ENCODE data around the gene SLC46A1.
A peak's percentile ranks its signal among the peaks of the same experiment; 100 is the strongest.

Gene SLC46A1

GRCh38 chr17:28425206-28425605, 19.2 kb upstream of the SLC46A1 start:
- no peak for TF ChIP-seq ZFP3 (CRISPR knock-in tag; IDR thresholded peaks at IDR 0.05)
- TF ChIP-seq, protein P1, sequence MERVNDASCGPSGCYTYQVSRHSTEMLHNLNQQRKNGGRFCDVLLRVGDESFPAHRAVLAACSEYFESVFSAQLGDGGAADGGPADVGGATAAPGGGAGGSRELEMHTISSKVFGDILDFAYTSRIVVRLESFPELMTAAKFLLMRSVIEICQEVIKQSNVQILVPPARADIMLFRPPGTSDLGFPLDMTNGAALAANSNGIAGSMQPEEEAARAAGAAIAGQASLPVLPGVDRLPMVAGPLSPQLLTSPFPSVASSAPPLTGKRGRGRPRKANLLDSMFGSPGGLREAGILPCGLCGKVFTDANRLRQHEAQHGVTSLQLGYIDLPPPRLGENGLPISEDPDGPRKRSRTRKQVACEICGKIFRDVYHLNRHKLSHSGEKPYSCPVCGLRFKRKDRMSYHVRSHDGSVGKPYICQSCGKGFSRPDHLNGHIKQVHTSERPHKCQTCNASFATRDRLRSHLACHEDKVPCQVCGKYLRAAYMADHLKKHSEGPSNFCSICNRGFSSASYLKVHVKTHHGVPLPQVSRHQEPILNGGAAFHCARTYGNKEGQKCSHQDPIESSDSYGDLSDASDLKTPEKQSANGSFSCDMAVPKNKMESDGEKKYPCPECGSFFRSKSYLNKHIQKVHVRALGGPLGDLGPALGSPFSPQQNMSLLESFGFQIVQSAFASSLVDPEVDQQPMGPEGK (CRISPR knock-in tag; IDR thresholded peaks at IDR 0.05; ENCODE audit: borderline replicate concordance), result no peak
- no peak for TF ChIP-seq ZNF565 (CRISPR knock-in tag; conservative IDR thresholded peaks at IDR 0.05; ENCODE audit: low read depth)
- TF ChIP-seq ZNF70 (CRISPR knock-in tag; IDR thresholded peaks at IDR 0.05), result no peak
- no peak for ATAC-seq

- ATAC-seq, result no peak
Observed at GRCh38 chr17:28421787-28422305, 15.8 kb upstream of the SLC46A1 start.

DNA sequence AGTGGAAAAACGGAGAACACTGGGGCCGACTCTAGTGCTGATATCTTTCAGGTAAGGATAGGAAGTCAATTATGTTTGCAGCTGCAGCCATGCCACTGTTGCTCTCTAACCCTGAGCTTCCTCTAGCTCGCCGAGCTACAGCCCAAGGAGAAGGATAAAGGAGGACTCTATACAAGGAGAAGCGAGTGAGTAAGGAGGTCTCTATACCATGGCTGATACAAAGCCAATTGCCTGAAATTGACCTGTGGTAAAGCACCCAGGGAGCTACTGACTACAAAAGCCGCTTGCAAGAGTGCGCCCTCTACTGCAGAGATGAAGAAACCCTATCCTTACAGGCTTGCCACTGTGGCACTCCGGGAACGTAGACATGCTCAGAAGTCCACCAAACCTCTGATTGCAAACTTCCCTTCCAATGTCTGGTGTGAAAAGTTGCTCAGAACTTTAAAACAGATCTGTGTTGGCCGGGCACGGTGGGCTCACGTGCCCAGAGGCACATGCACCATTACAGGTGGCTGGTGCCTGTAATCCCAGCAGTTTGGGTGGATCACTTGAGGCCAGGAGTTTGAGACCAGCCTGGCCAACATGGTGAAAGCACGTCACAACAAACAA, 10.8 kb upstream of the SLC46A1 start:
- peak; percentile 97 for ATAC-seq
- no peak for TF ChIP-seq TOX (CRISPR knock-in tag; IDR thresholded peaks at IDR 0.05; ENCODE audit: borderline replicate concordance)
- TF ChIP-seq ZNF565 (CRISPR knock-in tag; conservative IDR thresholded peaks at IDR 0.05; ENCODE audit: low read depth), result no peak
- no peak for TF ChIP-seq TSHZ2 (CRISPR knock-in tag; IDR thresholded peaks at IDR 0.05)
- TF ChIP-seq ISL1 (CRISPR knock-in tag; IDR thresholded peaks at IDR 0.05), result no peak
- TF ChIP-seq ESRRG (CRISPR knock-in tag; IDR thresholded peaks at IDR 0.05), result no peak
- no peak for TF ChIP-seq CSDC2 (CRISPR knock-in tag; IDR thresholded peaks at IDR 0.05)
- TF ChIP-seq ZNF70 (CRISPR knock-in tag; IDR thresholded peaks at IDR 0.05), result no peak
- no peak for TF ChIP-seq ZC3H10 (CRISPR knock-in tag; IDR thresholded peaks at IDR 0.05)
- no peak for TF ChIP-seq ARNTL (CRISPR knock-in tag; IDR thresholded peaks at IDR 0.05; ENCODE audit: borderline replicate concordance, low read depth)
- TF ChIP-seq RARB (CRISPR knock-in tag; IDR thresholded peaks at IDR 0.05), result no peak
- no peak for TF ChIP-seq ZNF8 (CRISPR knock-in tag; IDR thresholded peaks at IDR 0.05)
- no peak for TF ChIP-seq ZFP30 (CRISPR knock-in tag; IDR thresholded peaks at IDR 0.05)
- TF ChIP-seq, protein P2, sequence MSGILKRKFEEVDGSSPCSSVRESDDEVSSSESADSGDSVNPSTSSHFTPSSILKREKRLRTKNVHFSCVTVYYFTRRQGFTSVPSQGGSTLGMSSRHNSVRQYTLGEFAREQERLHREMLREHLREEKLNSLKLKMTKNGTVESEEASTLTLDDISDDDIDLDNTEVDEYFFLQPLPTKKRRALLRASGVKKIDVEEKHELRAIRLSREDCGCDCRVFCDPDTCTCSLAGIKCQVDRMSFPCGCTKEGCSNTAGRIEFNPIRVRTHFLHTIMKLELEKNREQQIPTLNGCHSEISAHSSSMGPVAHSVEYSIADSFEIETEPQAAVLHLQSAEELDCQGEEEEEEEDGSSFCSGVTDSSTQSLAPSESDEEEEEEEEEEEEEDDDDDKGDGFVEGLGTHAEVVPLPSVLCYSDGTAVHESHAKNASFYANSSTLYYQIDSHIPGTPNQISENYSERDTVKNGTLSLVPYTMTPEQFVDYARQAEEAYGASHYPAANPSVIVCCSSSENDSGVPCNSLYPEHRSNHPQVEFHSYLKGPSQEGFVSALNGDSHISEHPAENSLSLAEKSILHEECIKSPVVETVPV (CRISPR knock-in tag; IDR thresholded peaks at IDR 0.05), result no peak
- no peak for TF ChIP-seq PPARA (CRISPR knock-in tag; IDR thresholded peaks at IDR 0.05; ENCODE audit: borderline replicate concordance)
- TF ChIP-seq, protein P3, sequence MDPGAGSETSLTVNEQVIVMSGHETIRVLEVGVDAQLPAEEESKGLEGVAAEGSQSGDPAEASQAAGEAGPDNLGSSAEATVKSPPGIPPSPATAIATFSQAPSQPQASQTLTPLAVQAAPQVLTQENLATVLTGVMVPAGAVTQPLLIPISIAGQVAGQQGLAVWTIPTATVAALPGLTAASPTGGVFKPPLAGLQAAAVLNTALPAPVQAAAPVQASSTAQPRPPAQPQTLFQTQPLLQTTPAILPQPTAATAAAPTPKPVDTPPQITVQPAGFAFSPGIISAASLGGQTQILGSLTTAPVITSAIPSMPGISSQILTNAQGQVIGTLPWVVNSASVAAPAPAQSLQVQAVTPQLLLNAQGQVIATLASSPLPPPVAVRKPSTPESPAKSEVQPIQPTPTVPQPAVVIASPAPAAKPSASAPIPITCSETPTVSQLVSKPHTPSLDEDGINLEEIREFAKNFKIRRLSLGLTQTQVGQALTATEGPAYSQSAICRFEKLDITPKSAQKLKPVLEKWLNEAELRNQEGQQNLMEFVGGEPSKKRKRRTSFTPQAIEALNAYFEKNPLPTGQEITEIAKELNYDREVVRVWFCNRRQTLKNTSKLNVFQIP (CRISPR knock-in tag; IDR thresholded peaks at IDR 0.05; ENCODE audit: borderline replicate concordance, low read depth), result no peak
- TF ChIP-seq SNAI2 (CRISPR knock-in tag; IDR thresholded peaks at IDR 0.05), result no peak

More at GRCh38 chr17:28421787-28422305, 15.8 kb upstream of the SLC46A1 start:
- no peak for TF ChIP-seq CSDC2 (CRISPR knock-in tag; IDR thresholded peaks at IDR 0.05)
- TF ChIP-seq OSR1 (CRISPR knock-in tag; IDR thresholded peaks at IDR 0.05), result no peak
- TF ChIP-seq GLIS3 (CRISPR knock-in tag; IDR thresholded peaks at IDR 0.05), result no peak
- no peak for TF ChIP-seq SNAI2 (CRISPR knock-in tag; IDR thresholded peaks at IDR 0.05)
- no peak for TF ChIP-seq ESRRG (CRISPR knock-in tag; IDR thresholded peaks at IDR 0.05)
- TF ChIP-seq ZFP3 (CRISPR knock-in tag; IDR thresholded peaks at IDR 0.05), result no peak
- TF ChIP-seq TSHZ2 (CRISPR knock-in tag; IDR thresholded peaks at IDR 0.05), result no peak
- TF ChIP-seq ARNTL (CRISPR knock-in tag; IDR thresholded peaks at IDR 0.05; ENCODE audit: borderline replicate concordance, low read depth), result no peak
- no peak for TF ChIP-seq ZC3H10 (CRISPR knock-in tag; IDR thresholded peaks at IDR 0.05)
- TF ChIP-seq RARB (CRISPR knock-in tag; IDR thresholded peaks at IDR 0.05), result no peak
- TF ChIP-seq ZNF8 (CRISPR knock-in tag; IDR thresholded peaks at IDR 0.05), result no peak
- TF ChIP-seq, protein P4, sequence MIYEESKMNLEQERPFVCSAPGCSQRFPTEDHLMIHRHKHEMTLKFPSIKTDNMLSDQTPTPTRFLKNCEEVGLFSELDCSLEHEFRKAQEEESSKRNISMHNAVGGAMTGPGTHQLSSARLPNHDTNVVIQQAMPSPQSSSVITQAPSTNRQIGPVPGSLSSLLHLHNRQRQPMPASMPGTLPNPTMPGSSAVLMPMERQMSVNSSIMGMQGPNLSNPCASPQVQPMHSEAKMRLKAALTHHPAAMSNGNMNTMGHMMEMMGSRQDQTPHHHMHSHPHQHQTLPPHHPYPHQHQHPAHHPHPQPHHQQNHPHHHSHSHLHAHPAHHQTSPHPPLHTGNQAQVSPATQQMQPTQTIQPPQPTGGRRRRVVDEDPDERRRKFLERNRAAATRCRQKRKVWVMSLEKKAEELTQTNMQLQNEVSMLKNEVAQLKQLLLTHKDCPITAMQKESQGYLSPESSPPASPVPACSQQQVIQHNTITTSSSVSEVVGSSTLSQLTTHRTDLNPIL (CRISPR knock-in tag; IDR thresholded peaks at IDR 0.05; ENCODE audit: low read depth), result no peak

Data from SK-N-SH treated with all-trans-retinoic acid at 6 μM for 48 hours (cell line).